Fibroblast of skin of left quadriceps (primary cell): ENCODE results near the gene MORN1.

Experiments
- DNase-seq, 2 experiments: peaks; one replicate each; pipeline ENCODE4 v3.0.0-alpha.2; 2013; ENCODE audit warnings: low read depth in 2 of 2

Gene MORN1

GRCh38 chr1:2352341-2352896 is 38.9 kb downstream of the MORN1 start:
- no peak for DNase-seq

GRCh38 chr1:2351723-2352122 is 39.6 kb downstream of the MORN1 start:
- no peak for DNase-seq

GRCh38 chr1:2350911-2351655 is 40.3 kb downstream of the MORN1 start:
- no peak for DNase-seq

GRCh38 chr1:2350501-2350900 is 40.9 kb downstream of the MORN1 start:
- DNase-seq = no peak

- no peak for DNase-seq
Measured at GRCh38 chr1:2349806-2350205, 41.5 kb downstream of the MORN1 start.

- DNase-seq = no peak
Measured at GRCh38 chr1:2348346-2349325, 42.7 kb downstream of the MORN1 start.

- no peak for DNase-seq
Measured at GRCh38 chr1:2347896-2348295, 43.5 kb downstream of the MORN1 start.

- no peak for DNase-seq
Measured at GRCh38 chr1:2347409-2347785, 44.0 kb downstream of the MORN1 start.

GRCh38 chr1:2346691-2347408 is 44.5 kb downstream of the MORN1 start:
- no peak for DNase-seq

GRCh38 chr1:2345297-2346075 is 45.9 kb downstream of the MORN1 start:
- DNase-seq = no peak

- no peak for DNase-seq
Measured at GRCh38 chr1:2344744-2345296, 46.5 kb downstream of the MORN1 start.

GRCh38 chr1:2344121-2344681 is 47.2 kb downstream of the MORN1 start:
- no peak for DNase-seq

GRCh38 chr1:2343023-2343935 is 48.1 kb downstream of the MORN1 start:
- DNase-seq = no peak

GRCh38 chr1:2342384-2343022 is 48.9 kb downstream of the MORN1 start:
- no peak for DNase-seq

- no peak for DNase-seq
Measured at GRCh38 chr1:2341706-2342383, 49.5 kb downstream of the MORN1 start.

- DNase-seq = no peak
Measured at GRCh38 chr1:2340918-2341254, 50.5 kb downstream of the MORN1 start.

GRCh38 chr1:2340086-2340917 is 51.1 kb downstream of the MORN1 start:
- no peak for DNase-seq
